Measurements from ENCODE around the gene SPEG.

Gene SPEG

DNA sequence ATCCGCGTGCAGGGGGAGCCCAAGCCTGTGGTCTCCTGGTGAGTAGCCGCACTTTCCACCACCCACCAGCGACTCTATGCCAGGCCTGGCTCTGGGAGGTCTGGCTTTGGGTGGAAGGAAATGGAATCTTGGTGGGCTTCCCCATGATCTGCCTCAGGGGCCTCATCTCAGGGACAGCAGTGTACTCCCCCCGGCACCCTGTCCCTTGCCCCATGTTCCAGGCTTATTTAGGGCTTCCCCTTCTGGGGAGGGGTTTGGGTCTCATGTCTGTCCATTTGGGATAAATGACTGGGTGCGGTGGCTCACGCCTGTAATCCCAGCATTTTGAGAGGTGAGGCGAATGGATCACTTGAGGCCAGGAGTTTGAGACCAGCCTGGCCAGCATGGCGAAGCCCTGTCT, 27.7 kb downstream of the SPEG start:
- no peak for DNase-seq (ENCODE audit: low spot score)

DNA sequence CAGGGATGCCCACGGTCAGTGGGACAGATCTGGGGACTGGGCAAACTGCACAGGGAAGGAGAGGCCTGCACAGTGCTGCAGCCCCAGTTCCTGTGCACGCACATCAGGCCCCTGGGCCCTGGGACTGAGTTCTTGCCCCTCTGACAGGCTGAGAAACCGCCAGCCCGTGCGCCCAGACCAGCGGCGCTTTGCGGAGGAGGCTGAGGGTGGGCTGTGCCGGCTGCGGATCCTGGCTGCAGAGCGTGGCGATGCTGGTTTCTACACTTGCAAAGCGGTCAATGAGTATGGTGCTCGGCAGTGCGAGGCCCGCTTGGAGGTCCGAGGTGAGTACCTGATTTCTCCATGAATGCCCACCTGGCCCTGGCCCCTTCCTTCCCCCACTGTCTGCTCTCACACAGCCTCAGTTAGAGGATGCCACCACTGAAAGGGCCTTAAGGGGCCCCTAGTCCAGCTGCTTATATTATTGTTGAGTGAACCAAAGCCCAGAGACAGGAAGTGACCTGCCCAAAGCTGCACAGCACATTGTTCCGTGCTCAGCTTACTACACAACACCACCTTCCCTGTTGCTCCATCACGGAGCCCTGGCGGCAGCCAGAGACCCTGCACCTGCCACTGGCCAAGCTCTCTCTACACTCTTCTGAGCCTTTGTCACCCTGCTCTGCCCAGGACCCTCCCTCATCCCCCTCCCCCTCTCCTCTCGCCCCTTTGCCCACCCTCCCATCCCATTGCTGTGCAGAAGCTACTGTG, 29.8 kb downstream of the SPEG start:
- no peak for DNase-seq (ENCODE audit: low spot score)

DNA sequence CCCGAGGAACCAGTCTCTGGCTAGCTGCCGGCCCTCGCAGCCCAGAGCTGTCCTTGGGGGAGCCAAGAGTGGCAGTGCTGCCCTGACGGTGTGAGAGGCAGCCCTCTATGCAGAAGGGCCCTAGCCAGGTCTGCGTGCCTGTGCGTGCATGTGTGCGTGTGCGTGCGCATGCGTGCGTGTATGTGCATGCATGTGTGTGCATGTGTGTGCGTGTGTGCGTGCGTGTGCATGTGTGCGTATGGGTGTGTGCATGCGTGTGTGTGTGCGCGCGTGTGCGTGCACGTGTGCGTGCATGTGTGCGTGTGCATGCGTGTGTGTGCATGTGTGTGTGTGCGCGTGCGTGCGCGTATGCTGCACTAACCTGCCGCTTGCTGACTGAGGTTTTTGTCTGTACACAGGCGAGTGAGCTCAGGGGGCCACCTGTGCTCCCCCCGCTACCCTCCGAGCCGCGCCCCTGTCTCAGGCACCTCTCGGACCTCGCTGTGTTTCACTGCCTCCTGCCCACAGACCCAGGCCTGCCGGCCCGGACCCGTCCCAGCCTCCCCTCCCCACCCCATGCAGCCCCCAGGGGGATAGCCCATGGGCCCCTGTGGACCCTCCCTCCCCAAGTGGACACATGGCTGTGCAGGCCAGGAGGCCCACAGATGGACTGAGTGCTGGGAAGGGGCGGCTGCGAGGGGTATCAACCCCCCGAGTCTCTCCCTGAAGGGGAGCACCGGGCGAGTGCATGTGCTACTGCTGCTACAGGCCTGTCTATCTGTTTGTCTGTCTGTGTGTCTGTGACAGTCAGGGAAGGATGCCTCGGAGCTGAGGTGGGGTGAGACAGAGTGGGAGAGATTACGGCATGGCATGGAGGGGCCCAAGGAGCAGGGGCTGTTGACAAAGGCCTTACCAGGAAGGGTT, 31.3 kb downstream of the SPEG start:
- DNase-seq (ENCODE audit: low spot score) = no peak

DNA sequence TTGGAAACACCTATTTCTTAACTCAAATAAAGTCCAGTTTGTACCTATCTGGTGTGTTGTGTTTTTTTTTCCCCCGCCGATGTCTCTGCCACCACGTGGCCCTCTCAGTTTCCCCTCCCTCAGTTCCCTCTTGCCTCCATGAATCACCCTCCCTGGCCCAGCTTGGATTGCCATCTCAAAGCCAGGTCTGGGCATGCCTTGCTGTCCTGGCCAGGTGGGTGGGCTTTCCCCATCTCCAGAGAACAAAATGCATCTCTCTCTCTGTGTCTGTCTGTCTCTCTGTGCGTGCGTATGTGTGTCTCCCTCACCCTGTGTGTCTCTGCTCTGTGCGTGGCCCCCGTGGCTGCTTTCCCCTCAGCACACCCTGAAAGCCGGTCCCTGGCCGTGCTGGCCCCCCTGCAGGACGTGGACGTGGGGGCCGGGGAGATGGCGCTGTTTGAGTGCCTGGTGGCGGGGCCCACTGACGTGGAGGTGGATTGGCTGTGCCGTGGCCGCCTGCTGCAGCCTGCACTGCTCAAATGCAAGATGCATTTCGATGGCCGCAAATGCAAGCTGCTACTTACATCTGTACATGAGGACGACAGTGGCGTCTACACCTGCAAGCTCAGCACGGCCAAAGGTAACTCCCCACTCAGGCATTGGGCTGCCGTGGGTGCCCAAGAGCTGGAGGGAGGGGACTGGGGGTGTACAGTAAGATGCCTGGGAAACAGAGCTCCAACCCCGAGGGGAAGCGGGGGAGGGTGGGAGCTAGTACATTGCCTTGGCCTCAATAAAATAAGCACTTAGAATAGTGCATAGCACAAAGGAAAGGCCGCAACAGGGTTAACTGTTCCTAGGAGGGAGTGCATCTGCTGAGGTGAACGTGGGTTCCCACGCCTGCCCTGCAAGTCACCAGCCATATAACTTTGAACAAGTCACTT, 32.4 kb downstream of the SPEG start:
- no peak for DNase-seq (ENCODE audit: low spot score)

DNA sequence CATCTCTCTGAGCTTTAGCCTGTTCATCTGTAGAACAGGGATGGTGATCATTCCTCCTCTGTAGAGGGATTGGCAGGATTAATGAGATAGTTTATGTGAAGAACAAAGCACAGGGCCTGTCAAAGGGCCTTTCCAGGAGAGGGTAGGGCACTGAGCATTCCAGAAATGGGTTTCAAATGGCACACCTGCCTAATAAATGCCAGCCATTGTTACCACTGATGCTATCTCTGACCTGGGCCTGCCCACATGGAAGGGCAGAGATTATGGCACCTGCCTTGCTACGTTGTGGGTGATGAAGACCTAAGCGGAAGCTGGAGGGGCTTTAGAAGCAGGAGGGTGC, 33.1 kb downstream of the SPEG start:
- no peak for DNase-seq (ENCODE audit: low spot score)

DNA sequence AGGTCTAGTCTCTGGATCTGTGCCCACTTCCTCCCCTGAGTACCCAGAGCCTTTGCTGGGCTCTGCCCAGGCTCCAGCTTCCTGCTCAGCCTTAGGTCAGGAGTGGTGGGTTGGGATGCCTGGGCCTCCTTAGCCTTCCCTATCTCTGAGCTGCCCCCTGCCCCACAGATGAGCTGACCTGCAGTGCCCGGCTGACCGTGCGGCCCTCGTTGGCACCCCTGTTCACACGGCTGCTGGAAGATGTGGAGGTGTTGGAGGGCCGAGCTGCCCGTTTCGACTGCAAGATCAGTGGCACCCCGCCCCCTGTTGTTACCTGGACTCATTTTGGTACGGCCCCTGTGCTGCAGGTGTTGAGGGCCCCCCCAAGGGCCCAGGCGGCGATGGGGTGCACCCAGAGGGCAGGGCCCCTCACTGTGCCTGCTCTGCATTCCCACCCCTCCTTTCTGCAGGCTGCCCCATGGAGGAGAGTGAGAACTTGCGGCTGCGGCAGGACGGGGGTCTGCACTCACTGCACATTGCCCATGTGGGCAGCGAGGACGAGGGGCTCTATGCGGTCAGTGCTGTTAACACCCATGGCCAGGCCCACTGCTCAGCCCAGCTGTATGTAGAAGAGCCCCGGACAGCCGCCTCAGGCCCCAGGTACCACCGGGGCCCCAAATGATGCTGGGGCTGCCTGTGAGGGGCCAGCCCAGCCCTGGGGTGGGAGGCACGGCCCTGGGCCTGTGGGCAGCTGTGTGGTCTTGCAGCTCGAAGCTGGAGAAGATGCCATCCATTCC, 34.0 kb downstream of the SPEG start:
- no peak for DNase-seq (ENCODE audit: low spot score)

DNA sequence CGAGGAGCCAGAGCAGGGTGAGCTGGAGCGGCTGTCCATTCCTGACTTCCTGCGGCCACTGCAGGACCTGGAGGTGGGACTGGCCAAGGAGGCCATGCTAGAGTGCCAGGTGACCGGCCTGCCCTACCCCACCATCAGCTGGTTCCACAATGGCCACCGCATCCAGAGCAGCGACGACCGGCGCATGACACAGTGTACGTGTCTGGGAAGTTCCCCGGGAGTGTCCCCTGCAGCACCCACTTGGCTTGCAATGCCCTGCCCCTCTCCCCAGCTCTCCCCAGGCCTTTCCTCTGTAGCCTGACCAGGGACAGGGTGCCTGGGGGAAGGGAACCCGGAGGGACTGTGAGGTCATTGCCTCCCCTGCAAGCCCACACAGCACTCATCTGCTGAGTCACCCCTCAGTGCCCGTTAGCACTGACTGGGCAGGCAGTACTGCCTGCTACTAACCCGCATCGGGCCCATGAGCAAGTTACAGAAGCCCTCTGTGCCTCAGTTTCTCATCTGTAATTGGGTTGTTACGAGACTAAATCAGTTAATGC, 34.6 kb downstream of the SPEG start:
- DNase-seq (ENCODE audit: low spot score) = peak; percentile 72

DNA sequence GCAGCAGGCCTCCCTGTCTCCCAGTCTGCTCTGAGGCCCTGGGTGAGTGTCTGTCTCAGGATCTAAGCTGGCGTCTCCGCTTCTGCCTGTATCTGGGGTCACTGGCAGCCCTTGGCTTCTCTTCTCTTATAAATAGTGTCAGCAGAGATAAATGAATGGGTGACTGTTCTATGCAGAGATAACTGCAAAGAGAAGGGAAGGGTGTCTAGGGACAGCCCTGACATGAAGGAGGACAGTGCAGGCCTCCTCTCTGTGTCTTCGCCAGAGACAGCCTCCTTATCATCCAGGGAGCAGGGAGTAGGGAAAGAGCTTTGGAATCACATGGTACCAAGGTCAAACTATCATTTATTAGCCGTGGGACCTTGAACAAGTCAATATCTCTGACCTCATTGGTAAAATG, 35.8 kb downstream of the SPEG start:
- DNase-seq (ENCODE audit: low spot score) = no peak

DNA sequence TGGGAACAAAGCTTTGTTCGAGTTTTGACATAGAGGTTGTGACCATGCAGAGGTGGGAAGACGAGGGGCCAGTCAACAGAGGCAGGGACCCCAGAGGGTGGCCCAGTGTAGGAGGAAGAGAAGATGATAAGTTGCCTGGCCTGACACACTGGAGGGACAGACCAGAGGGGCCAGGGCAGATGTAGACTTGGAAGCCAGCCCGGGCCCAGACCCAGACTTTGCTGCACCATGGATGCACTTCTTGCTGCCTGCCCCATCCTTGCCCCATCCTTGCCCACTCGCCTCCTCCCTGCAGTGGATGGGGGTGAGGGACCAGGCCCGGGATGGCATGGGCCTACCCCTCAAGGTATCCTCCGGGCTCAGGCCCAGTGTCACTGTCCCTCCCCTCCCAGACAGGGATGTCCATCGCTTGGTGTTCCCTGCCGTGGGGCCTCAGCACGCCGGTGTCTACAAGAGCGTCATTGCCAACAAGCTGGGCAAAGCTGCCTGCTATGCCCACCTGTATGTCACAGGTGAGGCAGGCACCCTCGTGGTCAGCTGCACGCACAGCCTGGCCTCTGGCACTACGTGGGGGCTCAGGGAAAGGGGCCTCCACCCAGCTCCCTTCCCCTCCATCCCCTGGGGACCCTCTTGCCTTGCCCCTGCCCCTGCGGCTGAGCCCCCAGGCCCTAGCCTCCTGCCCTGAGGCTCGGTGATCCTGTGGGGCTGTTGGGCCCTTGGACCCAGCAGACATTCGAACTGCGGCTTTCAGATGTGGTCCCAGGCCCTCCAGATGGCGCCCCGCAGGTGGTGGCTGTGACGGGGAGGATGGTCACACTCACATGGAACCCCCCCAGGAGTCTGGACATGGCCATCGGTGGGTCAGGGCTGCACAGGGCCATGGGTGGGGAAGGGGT, 37.1 kb downstream of the SPEG start:
- no peak for DNase-seq (ENCODE audit: low spot score)

DNA sequence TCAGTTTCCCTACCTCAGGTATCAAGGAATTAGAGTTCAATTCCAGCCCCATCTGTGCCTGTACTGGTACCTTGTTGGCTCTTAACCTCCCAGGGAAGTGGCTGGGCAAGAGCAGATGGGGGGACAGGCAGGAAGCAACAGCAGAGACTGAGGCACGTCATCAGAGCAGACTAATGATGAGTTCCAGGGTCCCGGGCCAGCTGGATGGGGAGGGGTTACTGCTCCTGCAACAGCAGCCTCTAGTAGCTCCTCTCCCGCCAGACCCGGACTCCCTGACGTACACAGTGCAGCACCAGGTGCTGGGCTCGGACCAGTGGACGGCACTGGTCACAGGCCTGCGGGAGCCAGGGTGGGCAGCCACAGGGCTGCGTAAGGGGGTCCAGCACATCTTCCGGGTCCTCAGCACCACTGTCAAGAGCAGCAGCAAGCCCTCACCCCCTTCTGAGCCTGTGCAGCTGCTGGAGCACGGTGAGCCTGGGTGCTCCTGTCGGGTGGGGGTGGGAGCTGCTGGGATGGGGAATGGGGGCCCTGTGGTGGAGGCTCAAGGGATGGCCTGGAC, 38.1 kb downstream of the SPEG start:
- no peak for DNase-seq (ENCODE audit: low spot score)

DNA sequence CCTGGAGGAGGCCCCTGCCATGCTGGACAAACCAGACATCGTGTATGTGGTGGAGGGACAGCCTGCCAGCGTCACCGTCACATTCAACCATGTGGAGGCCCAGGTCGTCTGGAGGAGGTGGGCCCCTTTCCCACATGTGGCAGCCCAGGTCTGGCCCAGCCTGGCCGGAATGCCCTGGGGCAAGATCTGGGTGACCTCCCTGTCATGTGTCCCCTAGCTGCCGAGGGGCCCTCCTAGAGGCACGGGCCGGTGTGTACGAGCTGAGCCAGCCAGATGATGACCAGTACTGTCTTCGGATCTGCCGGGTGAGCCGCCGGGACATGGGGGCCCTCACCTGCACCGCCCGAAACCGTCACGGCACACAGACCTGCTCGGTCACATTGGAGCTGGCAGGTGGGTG, 38.9 kb downstream of the SPEG start:
- DNase-seq (ENCODE audit: low spot score) = no peak

DNA sequence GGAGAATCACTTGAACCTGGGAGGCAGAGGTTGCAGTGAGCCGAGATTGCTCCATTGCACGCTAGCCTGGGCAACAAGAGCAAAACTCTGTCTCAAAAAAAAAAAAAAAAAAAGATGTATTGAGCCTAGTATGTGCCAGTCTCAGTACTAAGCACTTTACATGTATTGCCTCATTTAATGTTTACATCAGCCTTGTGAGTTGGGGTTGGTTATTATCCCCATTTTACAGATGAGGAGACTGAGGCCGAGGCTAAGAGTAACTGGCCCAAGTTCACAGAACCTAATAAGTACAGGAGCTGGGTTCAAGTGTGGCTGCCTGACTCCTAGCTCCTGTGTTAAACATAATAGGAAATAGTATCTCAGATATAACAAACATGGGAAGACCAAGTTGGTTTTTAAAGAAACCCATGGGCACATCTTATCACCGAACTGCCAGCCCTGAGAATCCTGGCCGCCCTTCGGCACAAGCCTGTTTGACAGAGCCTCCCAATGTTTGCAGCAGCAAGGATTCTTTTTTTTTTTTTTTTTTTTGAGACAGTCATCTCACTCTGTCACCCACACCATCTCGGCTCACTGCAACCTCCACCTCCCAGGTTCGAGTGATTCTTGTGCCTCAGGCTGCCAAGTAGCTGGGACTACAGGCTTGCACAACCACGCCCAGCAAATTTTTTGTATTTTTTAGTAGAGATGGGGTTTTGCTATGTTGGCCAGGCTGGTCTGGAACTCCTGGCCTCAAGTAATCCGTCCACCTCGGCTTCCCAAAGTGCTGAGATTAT, 39.8 kb downstream of the SPEG start:
- no peak for DNase-seq (ENCODE audit: low spot score)

DNA sequence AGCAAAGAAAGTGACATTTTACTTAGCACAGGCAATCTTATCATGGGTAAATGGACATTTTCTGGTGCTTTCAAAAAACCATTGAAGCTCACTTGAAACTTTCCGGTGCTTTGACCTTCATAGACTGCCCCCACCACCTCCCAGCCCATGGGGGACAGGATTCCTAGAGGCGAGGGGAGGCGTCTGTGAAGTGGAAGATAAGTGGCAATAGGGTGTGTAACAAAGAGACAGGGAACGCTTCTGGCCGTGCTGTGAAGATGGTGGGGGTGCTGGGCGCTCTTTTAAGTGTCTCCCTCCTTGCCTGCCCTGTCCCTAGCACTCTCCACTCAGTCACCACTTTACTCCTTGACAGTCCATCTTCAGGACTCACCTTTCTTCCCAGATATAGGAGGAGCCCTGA, 40.6 kb downstream of the SPEG start:
- no peak for DNase-seq (ENCODE audit: low spot score)

DNA sequence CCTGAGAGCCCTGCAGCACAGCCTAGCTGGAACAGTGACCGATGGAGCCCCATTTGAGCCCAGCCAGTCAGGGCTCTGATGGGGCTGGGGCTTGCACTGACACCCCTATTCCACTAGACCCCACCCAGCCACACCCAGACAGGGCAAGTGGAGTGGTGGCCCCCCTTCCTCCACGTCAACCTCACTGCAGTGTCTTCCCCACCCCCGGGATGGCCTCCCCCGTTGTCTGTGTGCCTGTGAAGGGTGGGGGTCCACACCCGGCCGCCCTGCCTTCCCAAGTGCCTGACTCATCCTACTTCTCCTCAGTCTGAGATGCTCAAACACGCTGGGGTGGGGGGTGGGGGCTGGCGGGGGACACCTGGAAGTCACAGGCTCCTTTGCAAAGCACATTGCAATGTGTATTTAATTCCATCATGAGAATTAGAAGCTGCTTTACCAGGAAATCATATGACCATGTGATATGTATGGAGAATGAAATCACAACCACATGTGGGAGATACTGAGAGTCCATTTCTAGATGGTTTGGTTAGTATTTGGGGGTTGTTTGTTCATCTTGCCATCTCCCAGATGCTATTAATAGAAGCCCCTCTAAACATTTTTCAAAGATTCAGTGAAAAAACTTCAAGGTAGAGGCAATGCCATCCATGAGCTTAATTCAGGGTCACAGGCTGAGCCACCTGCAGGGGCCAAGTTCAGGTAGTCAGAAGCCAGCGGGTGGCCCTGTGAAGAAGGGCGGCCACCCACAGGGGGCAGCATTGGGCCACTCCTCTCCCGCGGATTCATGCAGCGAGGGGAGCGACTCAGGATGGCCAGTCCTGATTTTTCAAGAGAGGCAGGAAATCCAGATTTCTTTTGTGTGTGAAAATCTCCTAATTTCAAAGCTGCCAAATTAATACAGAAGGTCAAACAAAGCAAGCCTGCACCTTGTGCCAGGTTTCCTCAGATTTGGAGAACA, 41.3 kb downstream of the SPEG start:
- peak; percentile 63 for DNase-seq (ENCODE audit: low spot score)

DNA sequence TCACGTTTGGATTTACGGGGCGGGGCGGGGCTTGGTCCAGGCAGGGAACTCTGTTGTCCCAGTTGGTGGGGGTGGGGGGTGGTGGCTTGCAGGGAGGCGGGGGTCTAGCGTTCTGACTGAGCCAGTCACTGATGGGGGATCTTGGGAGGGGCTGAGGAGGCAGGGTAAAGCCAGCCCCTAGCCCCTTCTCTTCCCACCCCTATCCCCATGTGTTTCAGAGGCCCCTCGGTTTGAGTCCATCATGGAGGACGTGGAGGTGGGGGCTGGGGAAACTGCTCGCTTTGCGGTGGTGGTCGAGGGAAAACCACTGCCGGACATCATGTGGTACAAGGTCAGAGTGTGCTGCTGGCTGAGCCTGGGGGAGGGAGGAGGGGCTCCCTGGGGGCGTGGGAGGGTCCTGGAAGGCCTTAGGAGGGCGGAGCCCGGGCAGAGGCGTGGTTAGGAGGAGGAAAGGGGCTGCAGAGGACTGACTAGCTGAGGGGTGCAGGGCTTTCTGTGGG, 42.1 kb downstream of the SPEG start:
- DNase-seq (ENCODE audit: low spot score) = no peak

DNA sequence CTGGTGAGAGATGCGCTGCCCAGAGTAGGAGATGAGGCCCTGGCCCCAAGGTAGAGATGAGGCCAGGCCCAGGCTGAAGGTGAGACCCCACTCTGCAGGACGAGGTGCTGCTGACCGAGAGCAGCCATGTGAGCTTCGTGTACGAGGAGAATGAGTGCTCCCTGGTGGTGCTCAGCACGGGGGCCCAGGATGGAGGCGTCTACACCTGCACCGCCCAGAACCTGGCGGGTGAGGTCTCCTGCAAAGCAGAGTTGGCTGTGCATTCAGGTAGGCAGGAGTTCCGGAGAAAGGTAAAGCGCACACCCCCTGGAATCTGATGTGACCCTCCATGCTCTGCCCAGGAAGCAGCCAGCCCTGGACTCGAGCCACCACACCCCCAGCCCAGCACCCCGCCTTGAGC, 42.5 kb downstream of the SPEG start:
- DNase-seq (ENCODE audit: low spot score) = no peak

DNA sequence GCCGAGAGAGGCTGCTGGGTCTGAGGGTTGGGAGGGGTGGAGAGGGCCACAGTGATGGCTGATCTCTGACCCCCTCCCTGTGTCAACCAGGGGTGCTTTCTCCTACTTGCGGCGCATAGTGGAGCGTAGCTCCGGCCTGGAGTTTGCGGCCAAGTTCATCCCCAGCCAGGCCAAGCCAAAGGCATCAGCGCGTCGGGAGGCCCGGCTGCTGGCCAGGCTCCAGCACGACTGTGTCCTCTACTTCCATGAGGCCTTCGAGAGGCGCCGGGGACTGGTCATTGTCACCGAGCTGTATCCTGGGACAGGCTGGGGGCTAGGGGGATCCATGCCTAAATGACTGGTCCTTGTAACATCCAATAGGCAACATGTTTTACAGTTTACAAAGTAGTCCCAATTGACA, 43.2 kb downstream of the SPEG start:
- DNase-seq (ENCODE audit: low spot score) = no peak

DNA sequence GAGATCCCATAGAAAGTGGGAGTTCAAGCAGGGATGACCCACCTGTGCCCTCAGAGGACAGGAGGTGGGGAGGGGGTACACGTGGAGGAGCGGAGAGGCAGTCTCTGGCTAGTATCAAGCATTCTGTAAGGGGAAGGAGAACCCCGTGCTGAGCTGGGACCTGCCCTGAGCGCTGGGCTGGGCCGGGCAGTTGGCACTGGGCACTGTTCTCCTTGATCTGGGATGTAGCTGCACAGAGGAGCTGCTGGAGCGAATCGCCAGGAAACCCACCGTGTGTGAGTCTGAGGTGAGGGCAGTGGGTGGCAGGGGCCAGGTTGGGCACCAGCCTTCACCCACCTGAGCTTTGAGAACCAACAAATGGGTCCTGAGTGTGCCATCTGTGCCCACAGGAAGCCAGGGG, 44.3 kb downstream of the SPEG start:
- no peak for DNase-seq (ENCODE audit: low spot score)
